H9 (cell line): ENCODE results near the gene KLHL5. TPM values are rescaled to one million over a fixed set of nuclear protein-coding genes. Genes with fewer than 3 reads are reported as not detected.

ENCODE experiments used
- DNase-seq: peaks from one replicate; pipeline ENCODE4 v3.0.0-alpha.2; 2017
- H2AFZ ChIP-seq: one replicate; pipeline ENCODE4 v1.6.1; 2013; ENCODE audit warnings: mild to moderate bottlenecking, low read length, control low read depth, moderate library complexity
- H2AK5ac ChIP-seq: 2 replicates; pipeline ENCODE4 v1.6.1; 2013; ENCODE audit warnings: low read length, control low read depth, mixed read lengths; ENCODE audit not compliant: insufficient read length
- H2BK120ac ChIP-seq: one replicate; pipeline ENCODE4 v1.6.1; 2013; ENCODE audit warnings: low read depth, mild to moderate bottlenecking, low read length, control low read depth, inconsistent platforms; ENCODE audit not compliant: poor library complexity, severe bottlenecking
- H2BK12ac ChIP-seq: 2 replicates; pipeline ENCODE4 v1.6.1; 2013; ENCODE audit warnings: low read length, control low read depth, mixed read lengths, low read depth; ENCODE audit not compliant: insufficient read length
- H2BK15ac ChIP-seq: 2 replicates; pipeline ENCODE4 v1.6.1; 2013; ENCODE audit warnings: low read depth, low read length, control low read depth
- H2BK20ac ChIP-seq: one replicate; pipeline ENCODE4 v1.6.1; 2013; ENCODE audit warnings: low read depth, mild to moderate bottlenecking, low read length, control low read depth, inconsistent platforms; ENCODE audit not compliant: poor library complexity, severe bottlenecking
- H2BK5ac ChIP-seq: 2 replicates; pipeline ENCODE4 v1.6.1; 2013; ENCODE audit warnings: low read length, control low read depth, mixed read lengths; ENCODE audit not compliant: insufficient read length
- H3K14ac ChIP-seq: 2 replicates; pipeline ENCODE4 v1.6.1; 2013; ENCODE audit warnings: low read length, control low read depth; ENCODE audit not compliant: insufficient read depth
- H3K18ac ChIP-seq: 2 replicates; pipeline ENCODE4 v1.6.1; 2013; ENCODE audit warnings: low read depth, mild to moderate bottlenecking, mixed read lengths, low read length, control low read depth; ENCODE audit not compliant: insufficient read length
- H3K23ac ChIP-seq: 2 replicates; pipeline ENCODE4 v1.6.1; 2013; ENCODE audit warnings: low read length, control low read depth, mixed read lengths, low read depth; ENCODE audit not compliant: insufficient read length
- H3K23me2 ChIP-seq: 2 replicates; pipeline ENCODE4 v1.6.1; 2013; ENCODE audit warnings: low read depth, mild to moderate bottlenecking, mixed read lengths, low read length, control low read depth; ENCODE audit not compliant: insufficient read length, poor library complexity, severe bottlenecking
- H3K27ac ChIP-seq: 2 replicates; pipeline ENCODE4 v1.5.1; 2013; ENCODE audit warnings: low read length, control low read depth, mixed read lengths, low read depth; ENCODE audit not compliant: insufficient read length
- H3K27me3 ChIP-seq: 2 replicates; pipeline ENCODE4 v1.6.1; 2013; ENCODE audit warnings: low read length, control low read depth, inconsistent platforms; ENCODE audit not compliant: insufficient read depth
- H3K4ac ChIP-seq: 2 replicates; pipeline ENCODE4 v1.6.1; 2013; ENCODE audit warnings: low read depth, mild to moderate bottlenecking, control low read depth, inconsistent platforms, low read length, moderate library complexity
- H3K4me1 ChIP-seq: 2 replicates; pipeline ENCODE4 v1.6.1; 2013; ENCODE audit warnings: low read length, control low read depth, inconsistent platforms; ENCODE audit not compliant: insufficient read depth
- H3K4me2 ChIP-seq: 2 replicates; pipeline ENCODE4 v1.6.1; 2013; ENCODE audit warnings: low read length, control low read depth, mixed read lengths; ENCODE audit not compliant: insufficient read length, insufficient read depth
- H3K56ac ChIP-seq: 2 replicates; pipeline ENCODE4 v1.6.1; 2013; ENCODE audit warnings: low read depth, mild to moderate bottlenecking, mixed read lengths, low read length, control low read depth; ENCODE audit not compliant: insufficient read length
- H3K79me1 ChIP-seq: 2 replicates; pipeline ENCODE4 v1.6.1; 2013; ENCODE audit warnings: low read depth, mild to moderate bottlenecking, moderate library complexity, low read length, control low read depth, inconsistent platforms; ENCODE audit not compliant: insufficient read depth, poor library complexity, severe bottlenecking
- H3K79me2 ChIP-seq: 2 replicates; pipeline ENCODE4 v1.6.1; 2013; ENCODE audit warnings: low read length, control low read depth, inconsistent platforms; ENCODE audit not compliant: insufficient read depth
- H3K9ac ChIP-seq: 2 replicates; pipeline ENCODE4 v1.6.1; 2013; ENCODE audit warnings: low read length, control low read depth, mixed read lengths; ENCODE audit not compliant: insufficient read length; ENCODE audit errors: extremely low read depth
- H3K9me3 ChIP-seq: one replicate; pipeline ENCODE4 v1.6.1; 2013; ENCODE audit warnings: low read depth, low read length, inconsistent platforms; ENCODE audit not compliant: control insufficient read depth
- H3T11ph ChIP-seq: one replicate; pipeline ENCODE4 v1.6.1; 2013; ENCODE audit warnings: mild to moderate bottlenecking, low read length, control low read depth, inconsistent platforms
- H4K20me1 ChIP-seq: one replicate; pipeline ENCODE4 v1.6.1; 2013; ENCODE audit not compliant: control insufficient read depth, insufficient read length, insufficient read depth
- H4K5ac ChIP-seq: 2 replicates; pipeline ENCODE4 v1.6.1; 2013; ENCODE audit warnings: low read depth, mild to moderate bottlenecking, mixed read lengths, low read length, control low read depth; ENCODE audit not compliant: insufficient read length
- H4K8ac ChIP-seq: replicated peaks from 2 replicates; pipeline ENCODE4 v1.6.1; 2013; ENCODE audit warnings: low read length, control low read depth, mixed read lengths, low read depth; ENCODE audit not compliant: insufficient read length
- H4K91ac ChIP-seq: 2 replicates; pipeline ENCODE4 v1.6.1; 2013; ENCODE audit warnings: low read depth, mild to moderate bottlenecking, moderate library complexity, mixed read lengths, low read length, control low read depth; ENCODE audit not compliant: insufficient read length
- H3K27ac Mint-ChIP-seq, 3 experiments: 2 replicates in 2 of 3; 3 replicates in 1 of 3; pipeline ENCODE4 v1.8.0; 2020 to 2021; ENCODE audit warnings: mixed read lengths in 3 of 3, mild to moderate bottlenecking in 1 of 3, moderate library complexity in 1 of 3
- H3K27me3 Mint-ChIP-seq: 2 replicates; pipeline ENCODE4 v1.8.0; 2021; ENCODE audit warnings: low read depth, mild to moderate bottlenecking, moderate library complexity, mixed read lengths
- H3K36me3 Mint-ChIP-seq, 3 experiments: 2 replicates in 2 of 3; 3 replicates in 1 of 3; pipeline ENCODE4 v1.8.0; 2020 to 2021; ENCODE audit warnings: low read depth in 3 of 3, mixed read lengths in 3 of 3; ENCODE audit not compliant: insufficient read depth in 1 of 3
- H3K4me1 Mint-ChIP-seq, 2 experiments: 2 replicates each; pipeline ENCODE4 v1.8.0; 2020; ENCODE audit warnings: mixed read lengths in 2 of 2
- H3K4me3 Mint-ChIP-seq, 2 experiments: 2 replicates in 1 of 2; 3 replicates in 1 of 2; pipeline ENCODE4 v1.8.0; 2020 to 2021; ENCODE audit warnings: mild to moderate bottlenecking in 2 of 2, mixed read lengths in 2 of 2, moderate library complexity in 1 of 2
- H3K9me3 Mint-ChIP-seq, 2 experiments: 2 replicates in 1 of 2; 3 replicates in 1 of 2; pipeline ENCODE4 v1.8.0; 2020; ENCODE audit warnings: mild to moderate bottlenecking in 2 of 2, mixed read lengths in 2 of 2, moderate library complexity in 1 of 2
- CTCF ChIP-seq: fragments of 200-600 bp; sonication (generic); conservative IDR thresholded peaks from 3 replicates; pipeline ENCODE4 v1.8.0; 2021; ENCODE audit warnings: antibody characterized with exemption, mild to moderate bottlenecking
- WGBS: extraction: QIAGEN DNeasy Blood & Tissue Kit; methylation state at CpG from one replicate; pipeline ENCODE4 v1.1.7; 2013; ENCODE audit warnings: missing lambda C conversion rate, low lambda C conversion rate, mixed read lengths; ENCODE audit not compliant: insufficient read length; ENCODE audit errors: extremely low coverage; 5-methylcytosine and 5-hydroxymethylcytosine counted together
- total RNA-seq: library from RNA; stranded (reverse); gene quantifications from 2 replicates; pipeline ENCODE4 v1.2.1, GENCODE V29; 2021

KLHL5 gene
- total RNA-seq, 1 experiment from 2014 or later = 16.8 TPM

GRCh38 chr4:39045827-39046221 is 16.2 kb upstream of the KLHL5 start:
- no peak overlapping the region for H3K27ac ChIP-seq
- Mint-ChIP-seq H3K4me3 (peak overlapping the region; percentile 85 to 94), H3K36me3 (peaks cover 0 to 2% (median 0%) of the 10 kb centered on the region in 3 experiments; a peak in 1 of 7 replicates)

More at GRCh38 chr4:39045827-39046221, 16.2 kb upstream of the KLHL5 start:
- H3K9ac ChIP-seq = no peak overlapping the region
- Mint-ChIP-seq H3K27me3 (no peaks in the 10 kb centered on the region), H3K27ac (no peak overlapping the region), H3K9me3 (no peaks in the 10 kb centered on the region; a peak in 1 of 5 replicates), H3K4me1 (peaks cover 25 to 29% of the 10 kb centered on the region in 2 experiments)
- WGBS = no CpG with 5 or more reads among the region's 3 CpGs
- no peak overlapping the region for H2BK12ac ChIP-seq
- H3K4me1 ChIP-seq = no peaks in the 10 kb centered on the region; the same call in 1 of the 2 replicates
- no peak overlapping the region for H2AFZ ChIP-seq
- no peak for DNase-seq
- H3K79me2 ChIP-seq = no peaks in the 10 kb centered on the region
- H2BK20ac ChIP-seq = no peak overlapping the region
- no peak overlapping the region for H3K23ac ChIP-seq
- H3K4me2 ChIP-seq = peak overlapping the region; percentile 66
- no peak overlapping the region for H3K56ac ChIP-seq
- TF ChIP-seq CTCF = no peak
- H2BK15ac ChIP-seq = no peak overlapping the region
- no peak overlapping the region for H2BK120ac ChIP-seq
- H3K9me3 ChIP-seq = no peaks in the 10 kb centered on the region
- H3K27me3 ChIP-seq = no peaks in the 10 kb centered on the region
- no peak overlapping the region for H3K14ac ChIP-seq
- no peaks in the 10 kb centered on the region for H3K79me1 ChIP-seq
- no peaks in the 10 kb centered on the region for H4K20me1 ChIP-seq
- no peak overlapping the region for H4K91ac ChIP-seq
- H3K4ac ChIP-seq = no peak overlapping the region
- no peak overlapping the region for H4K5ac ChIP-seq
- H3T11ph ChIP-seq = no peak overlapping the region
- H4K8ac ChIP-seq = no peak overlapping the region
- no peak overlapping the region for H2AK5ac ChIP-seq
- peaks cover 5% of the 10 kb centered on the region for H3K23me2 ChIP-seq
- H3K18ac ChIP-seq = no peak overlapping the region
- no peak overlapping the region for H2BK5ac ChIP-seq
